HEK293 (cell line): ENCODE measurements around the gene LIN37.

Experiments used
- BCL11B ChIP-seq: fragments of 450-650 bp; formaldehyde crosslinking; IDR thresholded peaks from 2 replicates; pipeline ENCODE4 v1.5.1; 2016; ENCODE audit warnings: low read depth, missing biosample characterization, missing genetic modification characterization
- GLIS1 ChIP-seq: fragments of 450-650 bp; formaldehyde crosslinking; IDR thresholded peaks from 2 replicates; pipeline ENCODE4 v1.5.1; 2016; ENCODE audit warnings: missing biosample characterization, missing genetic modification characterization
- MZF1 ChIP-seq: fragments of 450-650 bp; formaldehyde crosslinking; IDR thresholded peaks from 2 replicates; pipeline ENCODE4 v1.5.1; 2017; ENCODE audit warnings: missing biosample characterization, missing genetic modification characterization, borderline replicate concordance
- OSR2 ChIP-seq: fragments of 450-650 bp; formaldehyde crosslinking; IDR thresholded peaks from 2 replicates; pipeline ENCODE4 v1.5.1; 2016; ENCODE audit warnings: missing biosample characterization, missing genetic modification characterization
- SALL2 ChIP-seq: fragments of 450-650 bp; formaldehyde crosslinking; IDR thresholded peaks from 2 replicates; pipeline ENCODE4 v1.5.0; 2017; ENCODE audit warnings: missing biosample characterization, mild to moderate bottlenecking, missing genetic modification characterization, borderline replicate concordance
- SP3 ChIP-seq: fragments of 450-650 bp; formaldehyde crosslinking; IDR thresholded peaks from 2 replicates; pipeline ENCODE4 v1.5.1; 2016; ENCODE audit warnings: missing biosample characterization, missing genetic modification characterization
- ZBTB20 ChIP-seq: fragments of 450-650 bp; formaldehyde crosslinking; IDR thresholded peaks from 2 replicates; pipeline ENCODE4 v1.5.1; 2016; ENCODE audit warnings: missing biosample characterization, missing genetic modification characterization
- ZNF174 ChIP-seq: fragments of 450-650 bp; formaldehyde crosslinking; IDR thresholded peaks from 2 replicates; pipeline ENCODE4 v1.5.0; 2017; ENCODE audit warnings: missing biosample characterization, mild to moderate bottlenecking, missing genetic modification characterization
- ZNF221 ChIP-seq: fragments of 450-650 bp; formaldehyde crosslinking; IDR thresholded peaks from 2 replicates; pipeline ENCODE4 v1.5.1; 2017; ENCODE audit warnings: missing biosample characterization, missing genetic modification characterization, borderline replicate concordance
- ZNF23 ChIP-seq: fragments of 450-650 bp; formaldehyde crosslinking; IDR thresholded peaks from 2 replicates; pipeline ENCODE4 v1.5.1; 2016; ENCODE audit warnings: missing biosample characterization, missing genetic modification characterization, borderline replicate concordance
- ZNF239 ChIP-seq: fragments of 450-650 bp; formaldehyde crosslinking; IDR thresholded peaks from 2 replicates; pipeline ENCODE4 v1.5.1; 2016; ENCODE audit warnings: missing biosample characterization, missing genetic modification characterization
- ZNF302 ChIP-seq: fragments of 450-650 bp; formaldehyde crosslinking; IDR thresholded peaks from 2 replicates; pipeline ENCODE4 v1.5.1; 2016; ENCODE audit warnings: missing biosample characterization, missing genetic modification characterization, low read depth
- ZNF341 ChIP-seq: fragments of 450-650 bp; formaldehyde crosslinking; IDR thresholded peaks from 2 replicates; pipeline ENCODE4; 2016; ENCODE audit warnings: low read depth, missing biosample characterization, missing genetic modification characterization
- ZNF391 ChIP-seq: fragments of 450-650 bp; formaldehyde crosslinking; IDR thresholded peaks from 2 replicates; pipeline ENCODE4 v1.5.1; 2016; ENCODE audit warnings: low read depth, missing biosample characterization, missing genetic modification characterization, borderline replicate concordance
- ZNF416 ChIP-seq: fragments of 450-650 bp; formaldehyde crosslinking; IDR thresholded peaks from 2 replicates; pipeline ENCODE4 v1.5.1; 2016; ENCODE audit warnings: missing biosample characterization, missing genetic modification characterization
- ZNF514 ChIP-seq: fragments of 450-650 bp; formaldehyde crosslinking; IDR thresholded peaks from 2 replicates; pipeline ENCODE4 v1.5.1; 2016; ENCODE audit warnings: missing biosample characterization, missing genetic modification characterization
- ZNF561 ChIP-seq: fragments of 450-650 bp; IDR thresholded peaks from 2 replicates; pipeline ENCODE4 v1.5.1; 2018; ENCODE audit warnings: missing biosample characterization, missing genetic modification characterization, borderline replicate concordance
- ZNF629 ChIP-seq: fragments of 450-650 bp; formaldehyde crosslinking; IDR thresholded peaks from 2 replicates; pipeline ENCODE4 v1.5.1; 2017; ENCODE audit warnings: missing biosample characterization, missing genetic modification characterization
- ZNF660 ChIP-seq: fragments of 450-650 bp; IDR thresholded peaks from 2 replicates; pipeline ENCODE4 v1.5.1; 2018; ENCODE audit warnings: missing biosample characterization, mild to moderate bottlenecking, missing genetic modification characterization
- ZNF664 ChIP-seq: fragments of 450-650 bp; formaldehyde crosslinking; IDR thresholded peaks from 2 replicates; pipeline ENCODE4 v1.5.1; 2016; ENCODE audit warnings: missing biosample characterization, missing genetic modification characterization
- ZSCAN16 ChIP-seq: fragments of 450-650 bp; formaldehyde crosslinking; IDR thresholded peaks from 2 replicates; pipeline ENCODE4 v1.5.1; 2016; ENCODE audit warnings: missing biosample characterization, missing genetic modification characterization
- TF ChIP-seq, protein P1 (sequence below): fragments of 450-650 bp; formaldehyde crosslinking; optimal IDR thresholded peaks from 2 replicates; pipeline ENCODE3; 2016; ENCODE audit warnings: missing biosample characterization, mild to moderate bottlenecking, missing genetic modification characterization
- TF ChIP-seq, protein P2 (sequence below): fragments of 450-650 bp; formaldehyde crosslinking; IDR thresholded peaks from 2 replicates; pipeline ENCODE4 v1.5.1; 2016; ENCODE audit warnings: missing biosample characterization, missing genetic modification characterization
- TF ChIP-seq, protein P3 (sequence below): fragments of 450-650 bp; formaldehyde crosslinking; IDR thresholded peaks from 2 replicates; pipeline ENCODE4 v1.5.1; 2016; ENCODE audit warnings: missing biosample characterization, missing genetic modification characterization
- TF ChIP-seq, protein P4 (sequence below): fragments of 450-650 bp; formaldehyde crosslinking; IDR thresholded peaks from 2 replicates; pipeline ENCODE4 v1.5.1; 2016; ENCODE audit warnings: missing biosample characterization, missing genetic modification characterization, borderline replicate concordance
- TF ChIP-seq, protein P5 (sequence below): fragments of 450-650 bp; formaldehyde crosslinking; IDR thresholded peaks from 2 replicates; pipeline ENCODE4 v1.5.1; 2016; ENCODE audit warnings: missing biosample characterization, missing genetic modification characterization, low read depth
- TF ChIP-seq, protein P6 (sequence below): fragments of 450-650 bp; formaldehyde crosslinking; IDR thresholded peaks from 2 replicates; pipeline ENCODE4 v1.5.1; 2016; ENCODE audit warnings: missing biosample characterization, missing genetic modification characterization
- TF ChIP-seq, protein P7 (sequence below): fragments of 450-650 bp; formaldehyde crosslinking; conservative IDR thresholded peaks from 2 replicates; pipeline ENCODE4 v1.5.1; 2016; ENCODE audit warnings: low read depth, missing biosample characterization, missing genetic modification characterization

LIN37 gene

DNA sequence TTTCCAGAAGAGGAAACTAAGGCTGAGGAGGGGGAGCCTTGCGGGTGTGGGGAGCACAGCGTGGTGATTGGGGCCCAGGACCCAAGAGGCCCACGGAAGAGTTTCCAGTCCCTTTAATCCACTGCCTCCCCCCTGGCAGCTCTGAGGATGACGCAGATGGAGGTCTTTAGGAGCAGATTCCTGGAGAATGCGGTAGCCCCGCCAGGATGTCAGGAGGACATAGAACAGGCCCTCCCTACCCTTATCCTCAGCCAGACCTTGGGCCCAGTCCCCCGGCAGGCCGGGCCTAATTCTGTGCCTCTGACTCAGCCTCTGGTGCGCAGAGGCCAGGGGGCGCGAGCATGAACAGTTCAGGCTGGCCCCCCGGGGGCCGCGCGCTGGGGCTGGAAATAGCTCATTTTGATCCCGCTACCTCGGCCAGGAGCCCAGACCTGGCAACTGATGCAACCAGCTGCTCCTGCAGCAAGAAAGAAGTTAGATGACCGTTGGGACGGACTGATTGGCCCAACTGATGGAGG is 8.9 kb downstream of the LIN37 start (continued):
- TF ChIP-seq BCL11B (tag by site-specific recombination) (peak; percentile 15; the same call in 1 of the 2 replicates), OSR2 (tag by site-specific recombination) (peak; percentile 68), ZNF664 (tag by site-specific recombination) (no peak), ZNF416 (tag by site-specific recombination) (no peak), SP3 (no peak), ZNF561 (peak; percentile 85; the same call in 1 of the 2 replicates), ZNF660 (peak; percentile 100), ZNF341 (tag by site-specific recombination) (no peak), ZNF391 (peak; percentile 76; the same call in 1 of the 2 replicates), ZBTB20 (tag by site-specific recombination) (peak; percentile 89), GLIS1 (peak; percentile 99), ZNF302 (no peak), ZNF239 (tag by site-specific recombination) (no peak), ZNF514 (no peak), ZSCAN16 (tag by site-specific recombination) (no peak), ZNF23 (no peak), SALL2 (tag by site-specific recombination) (no peak), MZF1 (tag by site-specific recombination) (no peak), ZNF174 (tag by site-specific recombination) (no peak), ZNF629 (tag by site-specific recombination) (peak; percentile 80), ZNF221 (tag by site-specific recombination) (no peak)
- TF ChIP-seq, protein P1, sequence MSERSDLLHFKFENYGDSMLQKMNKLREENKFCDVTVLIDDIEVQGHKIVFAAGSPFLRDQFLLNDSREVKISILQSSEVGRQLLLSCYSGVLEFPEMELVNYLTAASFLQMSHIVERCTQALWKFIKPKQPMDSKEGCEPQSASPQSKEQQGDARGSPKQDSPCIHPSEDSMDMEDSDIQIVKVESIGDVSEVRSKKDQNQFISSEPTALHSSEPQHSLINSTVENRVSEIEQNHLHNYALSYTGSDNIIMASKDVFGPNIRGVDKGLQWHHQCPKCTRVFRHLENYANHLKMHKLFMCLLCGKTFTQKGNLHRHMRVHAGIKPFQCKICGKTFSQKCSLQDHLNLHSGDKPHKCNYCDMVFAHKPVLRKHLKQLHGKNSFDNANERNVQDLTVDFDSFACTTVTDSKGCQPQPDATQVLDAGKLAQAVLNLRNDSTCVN, result peak; percentile 81
- TF ChIP-seq, protein P2, sequence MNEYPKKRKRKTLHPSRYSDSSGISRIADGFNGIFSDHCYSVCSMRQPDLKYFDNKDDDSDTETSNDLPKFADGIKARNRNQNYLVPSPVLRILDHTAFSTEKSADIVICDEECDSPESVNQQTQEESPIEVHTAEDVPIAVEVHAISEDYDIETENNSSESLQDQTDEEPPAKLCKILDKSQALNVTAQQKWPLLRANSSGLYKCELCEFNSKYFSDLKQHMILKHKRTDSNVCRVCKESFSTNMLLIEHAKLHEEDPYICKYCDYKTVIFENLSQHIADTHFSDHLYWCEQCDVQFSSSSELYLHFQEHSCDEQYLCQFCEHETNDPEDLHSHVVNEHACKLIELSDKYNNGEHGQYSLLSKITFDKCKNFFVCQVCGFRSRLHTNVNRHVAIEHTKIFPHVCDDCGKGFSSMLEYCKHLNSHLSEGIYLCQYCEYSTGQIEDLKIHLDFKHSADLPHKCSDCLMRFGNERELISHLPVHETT (tag by site-specific recombination), result no peak
- TF ChIP-seq, protein P3, sequence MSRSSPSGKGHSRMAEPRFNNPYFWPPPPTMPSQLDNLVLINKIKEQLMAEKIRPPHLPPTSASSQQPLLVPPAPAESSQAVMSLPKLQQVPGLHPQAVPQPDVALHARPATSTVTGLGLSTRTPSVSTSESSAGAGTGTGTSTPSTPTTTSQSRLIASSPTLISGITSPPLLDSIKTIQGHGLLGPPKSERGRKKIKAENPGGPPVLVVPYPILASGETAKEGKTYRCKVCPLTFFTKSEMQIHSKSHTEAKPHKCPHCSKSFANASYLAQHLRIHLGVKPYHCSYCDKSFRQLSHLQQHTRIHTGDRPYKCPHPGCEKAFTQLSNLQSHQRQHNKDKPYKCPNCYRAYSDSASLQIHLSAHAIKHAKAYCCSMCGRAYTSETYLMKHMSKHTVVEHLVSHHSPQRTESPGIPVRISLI (tag by site-specific recombination), result no peak
- TF ChIP-seq, protein P4, sequence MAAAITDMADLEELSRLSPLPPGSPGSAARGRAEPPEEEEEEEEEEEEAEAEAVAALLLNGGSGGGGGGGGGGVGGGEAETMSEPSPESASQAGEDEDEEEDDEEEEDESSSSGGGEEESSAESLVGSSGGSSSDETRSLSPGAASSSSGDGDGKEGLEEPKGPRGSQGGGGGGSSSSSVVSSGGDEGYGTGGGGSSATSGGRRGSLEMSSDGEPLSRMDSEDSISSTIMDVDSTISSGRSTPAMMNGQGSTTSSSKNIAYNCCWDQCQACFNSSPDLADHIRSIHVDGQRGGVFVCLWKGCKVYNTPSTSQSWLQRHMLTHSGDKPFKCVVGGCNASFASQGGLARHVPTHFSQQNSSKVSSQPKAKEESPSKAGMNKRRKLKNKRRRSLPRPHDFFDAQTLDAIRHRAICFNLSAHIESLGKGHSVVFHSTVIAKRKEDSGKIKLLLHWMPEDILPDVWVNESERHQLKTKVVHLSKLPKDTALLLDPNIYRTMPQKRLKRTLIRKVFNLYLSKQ (tag by site-specific recombination), result no peak
- TF ChIP-seq, protein P5, sequence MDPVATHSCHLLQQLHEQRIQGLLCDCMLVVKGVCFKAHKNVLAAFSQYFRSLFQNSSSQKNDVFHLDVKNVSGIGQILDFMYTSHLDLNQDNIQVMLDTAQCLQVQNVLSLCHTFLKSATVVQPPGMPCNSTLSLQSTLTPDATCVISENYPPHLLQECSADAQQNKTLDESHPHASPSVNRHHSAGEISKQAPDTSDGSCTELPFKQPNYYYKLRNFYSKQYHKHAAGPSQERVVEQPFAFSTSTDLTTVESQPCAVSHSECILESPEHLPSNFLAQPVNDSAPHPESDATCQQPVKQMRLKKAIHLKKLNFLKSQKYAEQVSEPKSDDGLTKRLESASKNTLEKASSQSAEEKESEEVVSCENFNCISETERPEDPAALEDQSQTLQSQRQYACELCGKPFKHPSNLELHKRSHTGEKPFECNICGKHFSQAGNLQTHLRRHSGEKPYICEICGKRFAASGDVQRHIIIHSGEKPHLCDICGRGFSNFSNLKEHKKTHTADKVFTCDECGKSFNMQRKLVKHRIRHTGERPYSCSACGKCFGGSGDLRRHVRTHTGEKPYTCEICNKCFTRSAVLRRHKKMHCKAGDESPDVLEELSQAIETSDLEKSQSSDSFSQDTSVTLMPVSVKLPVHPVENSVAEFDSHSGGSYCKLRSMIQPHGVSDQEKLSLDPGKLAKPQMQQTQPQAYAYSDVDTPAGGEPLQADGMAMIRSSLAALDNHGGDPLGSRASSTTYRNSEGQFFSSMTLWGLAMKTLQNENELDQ, result no peak
- TF ChIP-seq, protein P6, sequence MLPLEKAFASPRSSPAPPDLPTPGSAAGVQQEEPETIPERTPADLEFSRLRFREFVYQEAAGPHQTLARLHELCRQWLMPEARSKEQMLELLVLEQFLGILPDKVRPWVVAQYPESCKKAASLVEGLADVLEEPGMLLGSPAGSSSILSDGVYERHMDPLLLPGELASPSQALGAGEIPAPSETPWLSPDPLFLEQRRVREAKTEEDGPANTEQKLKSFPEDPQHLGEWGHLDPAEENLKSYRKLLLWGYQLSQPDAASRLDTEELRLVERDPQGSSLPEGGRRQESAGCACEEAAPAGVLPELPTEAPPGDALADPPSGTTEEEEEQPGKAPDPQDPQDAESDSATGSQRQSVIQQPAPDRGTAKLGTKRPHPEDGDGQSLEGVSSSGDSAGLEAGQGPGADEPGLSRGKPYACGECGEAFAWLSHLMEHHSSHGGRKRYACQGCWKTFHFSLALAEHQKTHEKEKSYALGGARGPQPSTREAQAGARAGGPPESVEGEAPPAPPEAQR (tag by site-specific recombination), result no peak
- TF ChIP-seq, protein P7, sequence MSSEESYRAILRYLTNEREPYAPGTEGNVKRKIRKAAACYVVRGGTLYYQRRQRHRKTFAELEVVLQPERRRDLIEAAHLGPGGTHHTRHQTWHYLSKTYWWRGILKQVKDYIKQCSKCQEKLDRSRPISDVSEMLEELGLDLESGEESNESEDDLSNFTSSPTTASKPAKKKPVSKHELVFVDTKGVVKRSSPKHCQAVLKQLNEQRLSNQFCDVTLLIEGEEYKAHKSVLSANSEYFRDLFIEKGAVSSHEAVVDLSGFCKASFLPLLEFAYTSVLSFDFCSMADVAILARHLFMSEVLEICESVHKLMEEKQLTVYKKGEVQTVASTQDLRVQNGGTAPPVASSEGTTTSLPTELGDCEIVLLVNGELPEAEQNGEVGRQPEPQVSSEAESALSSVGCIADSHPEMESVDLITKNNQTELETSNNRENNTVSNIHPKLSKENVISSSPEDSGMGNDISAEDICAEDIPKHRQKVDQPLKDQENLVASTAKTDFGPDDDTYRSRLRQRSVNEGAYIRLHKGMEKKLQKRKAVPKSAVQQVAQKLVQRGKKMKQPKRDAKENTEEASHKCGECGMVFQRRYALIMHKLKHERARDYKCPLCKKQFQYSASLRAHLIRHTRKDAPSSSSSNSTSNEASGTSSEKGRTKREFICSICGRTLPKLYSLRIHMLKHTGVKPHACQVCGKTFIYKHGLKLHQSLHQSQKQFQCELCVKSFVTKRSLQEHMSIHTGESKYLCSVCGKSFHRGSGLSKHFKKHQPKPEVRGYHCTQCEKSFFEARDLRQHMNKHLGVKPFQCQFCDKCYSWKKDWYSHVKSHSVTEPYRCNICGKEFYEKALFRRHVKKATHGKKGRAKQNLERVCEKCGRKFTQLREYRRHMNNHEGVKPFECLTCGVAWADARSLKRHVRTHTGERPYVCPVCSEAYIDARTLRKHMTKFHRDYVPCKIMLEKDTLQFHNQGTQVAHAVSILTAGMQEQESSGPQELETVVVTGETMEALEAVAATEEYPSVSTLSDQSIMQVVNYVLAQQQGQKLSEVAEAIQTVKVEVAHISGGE (tag by site-specific recombination), result no peak
